ENCODE results near the gene FIS1. TPM values are rescaled to one million over a fixed set of nuclear protein-coding genes. Genes with fewer than 3 reads are reported as not detected.

FIS1 gene
- total RNA-seq, 1 experiment from 2014 or later: 114 TPM

DNA sequence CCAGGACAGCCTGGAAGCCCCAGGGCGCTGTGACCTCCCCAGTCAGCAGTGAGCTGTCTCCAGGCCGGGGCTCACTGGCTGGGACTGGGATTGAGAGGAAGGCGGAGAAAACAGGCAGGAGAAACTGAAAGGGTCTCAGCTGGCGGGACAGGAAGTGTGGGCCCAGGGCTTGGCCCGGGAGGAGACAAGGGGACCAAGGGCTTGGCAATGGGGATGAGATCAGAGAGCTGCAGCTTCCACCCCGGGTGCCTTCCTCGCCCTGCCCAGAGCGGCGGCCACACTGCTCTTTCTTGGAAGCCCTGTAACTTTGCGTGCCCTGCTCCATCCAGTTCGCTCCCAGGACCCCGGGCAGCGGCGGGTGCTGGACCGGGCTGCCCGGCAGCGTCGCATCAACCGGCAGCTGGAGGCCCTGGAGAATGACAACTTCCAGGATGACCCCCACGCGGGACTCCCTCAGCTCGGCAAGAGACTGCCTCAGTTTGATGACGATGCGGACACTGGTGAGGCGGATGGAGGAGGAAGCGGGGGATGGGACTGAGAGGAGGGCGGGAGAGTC is 22.5 kb downstream of the FIS1 start (continued):
- TF ChIP-seq, protein P1, sequence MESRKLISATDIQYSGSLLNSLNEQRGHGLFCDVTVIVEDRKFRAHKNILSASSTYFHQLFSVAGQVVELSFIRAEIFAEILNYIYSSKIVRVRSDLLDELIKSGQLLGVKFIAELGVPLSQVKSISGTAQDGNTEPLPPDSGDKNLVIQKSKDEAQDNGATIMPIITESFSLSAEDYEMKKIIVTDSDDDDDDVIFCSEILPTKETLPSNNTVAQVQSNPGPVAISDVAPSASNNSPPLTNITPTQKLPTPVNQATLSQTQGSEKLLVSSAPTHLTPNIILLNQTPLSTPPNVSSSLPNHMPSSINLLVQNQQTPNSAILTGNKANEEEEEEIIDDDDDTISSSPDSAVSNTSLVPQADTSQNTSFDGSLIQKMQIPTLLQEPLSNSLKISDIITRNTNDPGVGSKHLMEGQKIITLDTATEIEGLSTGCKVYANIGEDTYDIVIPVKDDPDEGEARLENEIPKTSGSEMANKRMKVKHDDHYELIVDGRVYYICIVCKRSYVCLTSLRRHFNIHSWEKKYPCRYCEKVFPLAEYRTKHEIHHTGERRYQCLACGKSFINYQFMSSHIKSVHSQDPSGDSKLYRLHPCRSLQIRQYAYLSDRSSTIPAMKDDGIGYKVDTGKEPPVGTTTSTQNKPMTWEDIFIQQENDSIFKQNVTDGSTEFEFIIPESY (IDR thresholded peaks at IDR 0.05; ENCODE audit: extremely low read depth, insufficient replicate concordance, low read length): no peak
- TF ChIP-seq, protein P2, sequence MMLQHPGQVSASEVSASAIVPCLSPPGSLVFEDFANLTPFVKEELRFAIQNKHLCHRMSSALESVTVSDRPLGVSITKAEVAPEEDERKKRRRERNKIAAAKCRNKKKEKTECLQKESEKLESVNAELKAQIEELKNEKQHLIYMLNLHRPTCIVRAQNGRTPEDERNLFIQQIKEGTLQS (IDR thresholded peaks at IDR 0.05): no peak
- no peak for TF ChIP-seq SRF (IDR thresholded peaks at IDR 0.05; ENCODE audit: low read depth)

DNA sequence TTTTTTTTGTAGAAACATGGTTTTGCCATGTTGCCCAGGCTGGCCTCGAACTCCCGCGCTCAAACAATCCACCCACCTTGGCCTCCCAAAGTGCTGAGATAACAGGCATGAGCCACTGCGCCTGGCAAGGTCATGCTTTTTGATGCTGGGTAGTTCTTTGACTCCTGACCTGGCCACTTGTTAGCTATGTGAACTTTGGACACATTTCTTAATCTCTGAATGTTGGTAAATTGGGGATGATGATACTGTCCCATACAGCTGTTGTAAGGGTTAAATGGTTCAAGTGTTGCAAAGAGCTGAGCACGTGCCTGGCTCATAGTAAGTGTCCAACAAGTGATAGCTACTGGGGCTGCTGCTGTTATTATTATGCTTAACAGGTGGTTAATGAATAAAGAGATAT is 24.6 kb downstream of the FIS1 start:
- Histone ChIP-seq H2AFZ (ENCODE audit: low read depth, low read length, poor library complexity, severe bottlenecking) (no peak overlapping the region), H3K4me2 (ENCODE audit: low read length) (no peak overlapping the region), H3K79me2 (ENCODE audit: insufficient read depth, low read length) (peaks cover 45% of the 10 kb centered on the region), H4K20me1 (ENCODE audit: insufficient read depth) (no peaks in the 10 kb centered on the region), H3K36me3 (ENCODE audit: control insufficient read depth in 1 of 2, insufficient read depth in 2 of 2, low read length in 2 of 2) (peaks cover 4 to 5% of the 10 kb centered on the region in 2 experiments; a peak in 2 of 4 replicates), H3K9ac (ENCODE audit: low read length) (no peak overlapping the region), H3K4me1 (ENCODE audit: control insufficient read depth in 1 of 2, insufficient read depth in 2 of 2, low read length in 2 of 2) (peaks cover 0 to 21% of the 10 kb centered on the region in 2 experiments; a peak in 2 of 4 replicates), H3K9me2 (ENCODE audit: insufficient read depth) (no peaks in the 10 kb centered on the region), H3K4me3 (replicated peaks in 1 of 2; ENCODE audit: low read depth in 1 of 2, low read length in 2 of 2) (no peak overlapping the region), H3K27ac (ENCODE audit: low read depth, low read length) (no peak overlapping the region), H3K9me3 (ENCODE audit: control insufficient read depth in 1 of 2, insufficient read depth in 1 of 2, low read depth in 1 of 2, low read length in 2 of 2) (no peaks in the 10 kb centered on the region), H3K27me3 (ENCODE audit: insufficient read depth, low read length) (no peaks in the 10 kb centered on the region)
- no TSS peak for BruUV-seq (replicated peaks)
- ChIA-PET CTCF (interaction anchor here (1.2 kb wide), 1 partner anchor 24 kb away, joined by 3 read pairs; the partner anchor contains the start of gene FIS1), POLR2A (interaction anchor here (1.2 kb wide), 1 partner anchor 11 kb away, joined by 4 read pairs; no protein-coding TSS in a partner anchor), RAD21 (ENCODE audit: low non-redundant PET in 1 of 2, low total read pairs in 2 of 2, uncharacterized antibody in 2 of 2, unreplicated experiment in 2 of 2) (no interaction called here)
- ATAC-seq: no peak
- no peak for DNase-seq (ENCODE audit: low read depth, low spot score)
- intact Hi-C loops (cut with micrococcal nuclease): no loop called here
- TF ChIP-seq JUND (IDR thresholded peaks at IDR 0.05) (no peak), SRF (IDR thresholded peaks at IDR 0.05; ENCODE audit: low read depth) (no peak), CBX3 (IDR thresholded peaks at IDR 0.05; ENCODE audit: low read depth) (no peak), EZH2 (IDR thresholded peaks at IDR 0.05) (no peak), YY1 (IDR thresholded peaks at IDR 0.05; ENCODE audit: extremely low read depth, insufficient replicate concordance, low read depth, low read length) (no peak), TCF7L2 (IDR thresholded peaks at IDR 0.05; ENCODE audit: borderline replicate concordance, extremely low read depth, insufficient read depth, insufficient read length) (no peak), ZFX (IDR thresholded peaks at IDR 0.05) (no peak), CEBPB (IDR thresholded peaks at IDR 0.05; ENCODE audit: low read depth) (no peak), SIN3A (IDR thresholded peaks at IDR 0.05; ENCODE audit: low read depth) (no peak), RAD21 (IDR thresholded peaks at IDR 0.05; ENCODE audit: low read depth) (no peak), ELF1 (IDR thresholded peaks at IDR 0.05; ENCODE audit: borderline replicate concordance, low read depth) (no peak)
- TF ChIP-seq, protein P3, sequence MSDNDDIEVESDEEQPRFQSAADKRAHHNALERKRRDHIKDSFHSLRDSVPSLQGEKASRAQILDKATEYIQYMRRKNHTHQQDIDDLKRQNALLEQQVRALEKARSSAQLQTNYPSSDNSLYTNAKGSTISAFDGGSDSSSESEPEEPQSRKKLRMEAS (IDR thresholded peaks at IDR 0.05): no peak
- TF ChIP-seq, protein P4, sequence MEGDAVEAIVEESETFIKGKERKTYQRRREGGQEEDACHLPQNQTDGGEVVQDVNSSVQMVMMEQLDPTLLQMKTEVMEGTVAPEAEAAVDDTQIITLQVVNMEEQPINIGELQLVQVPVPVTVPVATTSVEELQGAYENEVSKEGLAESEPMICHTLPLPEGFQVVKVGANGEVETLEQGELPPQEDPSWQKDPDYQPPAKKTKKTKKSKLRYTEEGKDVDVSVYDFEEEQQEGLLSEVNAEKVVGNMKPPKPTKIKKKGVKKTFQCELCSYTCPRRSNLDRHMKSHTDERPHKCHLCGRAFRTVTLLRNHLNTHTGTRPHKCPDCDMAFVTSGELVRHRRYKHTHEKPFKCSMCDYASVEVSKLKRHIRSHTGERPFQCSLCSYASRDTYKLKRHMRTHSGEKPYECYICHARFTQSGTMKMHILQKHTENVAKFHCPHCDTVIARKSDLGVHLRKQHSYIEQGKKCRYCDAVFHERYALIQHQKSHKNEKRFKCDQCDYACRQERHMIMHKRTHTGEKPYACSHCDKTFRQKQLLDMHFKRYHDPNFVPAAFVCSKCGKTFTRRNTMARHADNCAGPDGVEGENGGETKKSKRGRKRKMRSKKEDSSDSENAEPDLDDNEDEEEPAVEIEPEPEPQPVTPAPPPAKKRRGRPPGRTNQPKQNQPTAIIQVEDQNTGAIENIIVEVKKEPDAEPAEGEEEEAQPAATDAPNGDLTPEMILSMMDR (IDR thresholded peaks at IDR 0.05 in 2 of 3, conservative IDR thresholded peaks at IDR 0.05 in 1 of 3; ENCODE audit: borderline replicate concordance in 1 of 3, insufficient read depth in 1 of 3, low read depth in 2 of 3, low read length in 2 of 3): no peak
- TF ChIP-seq, protein P1 (IDR thresholded peaks at IDR 0.05; ENCODE audit: extremely low read depth, insufficient replicate concordance, low read length): no peak
